Fibroblast of lung (primary cell): ENCODE results near the gene PAPPA. TPM values are rescaled to one million over a fixed set of nuclear protein-coding genes. Genes with fewer than 3 reads are reported as not detected.

Experiments
- DNase-seq, 2 donors: peaks; one replicate each; pipeline versions ENCODE4 v3.0.0 to v3.0.0-alpha.2; 2010; ENCODE audit warnings: low read depth in 2 of 2
- H2AFZ ChIP-seq: 2 replicates; pipeline ENCODE4 v1.5.1; 2012; ENCODE audit warnings: low read length, control low read depth, inconsistent platforms
- H3K27ac ChIP-seq: 2 replicates; pipeline ENCODE4 v1.5.1; 2011; ENCODE audit warnings: low read length, control low read depth; ENCODE audit not compliant: insufficient read depth
- H3K27me3 ChIP-seq: 2 replicates; pipeline ENCODE4 v1.5.1; 2011; ENCODE audit warnings: mild to moderate bottlenecking, low read length; ENCODE audit not compliant: control insufficient read depth, insufficient read depth
- H3K36me3 ChIP-seq: 2 replicates; pipeline ENCODE4 v1.5.1; 2011; ENCODE audit warnings: low read length; ENCODE audit not compliant: control insufficient read depth, insufficient read depth
- H3K4me1 ChIP-seq: 2 replicates; pipeline ENCODE4 v1.5.1; 2011; ENCODE audit warnings: low read length; ENCODE audit not compliant: control insufficient read depth, insufficient read depth; ENCODE audit errors: extremely low read depth
- H3K4me2 ChIP-seq: 2 replicates; pipeline ENCODE4 v1.5.1; 2011; ENCODE audit warnings: low read length, control low read depth; ENCODE audit not compliant: insufficient read depth; ENCODE audit errors: extremely low read depth
- H3K4me3 ChIP-seq, 4 experiments: fragments of 200-600 bp in 1 of 4; sonication (generic) in 1 of 4; replicated peaks in 1 of 4; 2 replicates each; pipeline ENCODE4 v1.5.1; 2011 to 2016; ENCODE audit warnings: low read length in 4 of 4, low read depth in 3 of 4, mild to moderate bottlenecking in 3 of 4, control low read depth in 2 of 4, inconsistent platforms in 1 of 4, mixed read lengths in 1 of 4; ENCODE audit not compliant: insufficient read depth in 1 of 4; ENCODE audit errors: control extremely low read depth in 1 of 4
- H3K79me2 ChIP-seq: 2 replicates; pipeline ENCODE4 v1.5.1; 2012; ENCODE audit warnings: mild to moderate bottlenecking, low read length, inconsistent platforms; ENCODE audit not compliant: control insufficient read depth, insufficient read depth
- H3K9ac ChIP-seq: 2 replicates; pipeline ENCODE4 v1.5.1; 2011; ENCODE audit warnings: mild to moderate bottlenecking, low read length, control low read depth; ENCODE audit not compliant: insufficient read depth
- H3K9me3 ChIP-seq: 2 replicates; pipeline ENCODE4 v1.5.1; 2012; ENCODE audit warnings: low read depth, low read length; ENCODE audit not compliant: control insufficient read depth, insufficient read depth
- H4K20me1 ChIP-seq: 2 replicates; pipeline ENCODE4 v1.5.1; 2011; ENCODE audit warnings: low read length; ENCODE audit not compliant: control insufficient read depth, insufficient read depth; ENCODE audit errors: extremely low read depth
- CTCF ChIP-seq, 2 donors: IDR thresholded peaks in 1 of 2; conservative IDR thresholded peaks in 1 of 2; 1 replicate in 1 of 2; 2 replicates in 1 of 2; pipeline ENCODE4 v1.5.1; 2011 to 2012; ENCODE audit warnings: low read length in 2 of 2, control low read depth in 1 of 2, inconsistent platforms in 1 of 2, low read depth in 1 of 2, mild to moderate bottlenecking in 1 of 2
- EZH2 ChIP-seq: IDR thresholded peaks from 2 replicates; pipeline ENCODE4 v1.5.1; 2012; ENCODE audit warnings: low read length, control low read depth, mild to moderate bottlenecking; ENCODE audit errors: missing control alignments
- polyA plus RNA-seq, 2 donors: library from polyadenylated mRNA; depleted of rRNA in 1 of 2; stranded (reverse) in 1 of 2; unstranded in 1 of 2; fragments of >200 nt; gene quantifications; 2 replicates each; pipeline ENCODE4 v1.2.1, GENCODE V29; 2011 to 2012; ENCODE audit warnings: missing spikeins in 1 of 2
- total RNA-seq: library from RNA; depleted of rRNA; stranded (reverse); fragments of >200 nt; gene quantifications from 2 replicates; pipeline ENCODE4 v1.2.1, GENCODE V29; 2014

Gene PAPPA
- total and polyA plus RNA-seq, 2 donors (not counting 1 experiment from before 2014, with no cell fraction given) = 8.8 to 45.7 TPM

- DNase-seq = peak in 1 of 2 donors; percentile 41
- no peaks in the 10 kb centered on the region for H4K20me1 ChIP-seq
Measured at GRCh38 chr9:116269250-116269649, 115.7 kb downstream of the PAPPA start.

GRCh38 chr9:116270546-116270945, 117.0 kb downstream of the PAPPA start:
- no peak for TF ChIP-seq EZH2
- TF ChIP-seq CTCF (conservative IDR thresholded peaks at IDR 0.05 in 1 of 2, IDR thresholded peaks at IDR 0.05 in 1 of 2; ENCODE audit: low read depth in 1 of 2, low read length in 2 of 2) = no peak
- no peaks in the 10 kb centered on the region for H3K4me1 ChIP-seq

More at GRCh38 chr9:116269250-116269649, 115.7 kb downstream of the PAPPA start:
- H2AFZ ChIP-seq = no peak overlapping the region
- H3K4me2 ChIP-seq = no peak overlapping the region
- no peak overlapping the region for H3K4me3 ChIP-seq
- TF ChIP-seq CTCF (conservative IDR thresholded peaks at IDR 0.05 in 1 of 2, IDR thresholded peaks at IDR 0.05 in 1 of 2; ENCODE audit: low read depth in 1 of 2, low read length in 2 of 2) (no peak), EZH2 (no peak)
- no peaks in the 10 kb centered on the region for H3K27me3 ChIP-seq
- no peaks in the 10 kb centered on the region for H3K4me1 ChIP-seq
- H3K79me2 ChIP-seq = no peaks in the 10 kb centered on the region
- no peak overlapping the region for H3K27ac ChIP-seq
- no peaks in the 10 kb centered on the region for H3K9me3 ChIP-seq
- H3K9ac ChIP-seq = no peak overlapping the region
- no peaks in the 10 kb centered on the region for H3K36me3 ChIP-seq

DNA sequence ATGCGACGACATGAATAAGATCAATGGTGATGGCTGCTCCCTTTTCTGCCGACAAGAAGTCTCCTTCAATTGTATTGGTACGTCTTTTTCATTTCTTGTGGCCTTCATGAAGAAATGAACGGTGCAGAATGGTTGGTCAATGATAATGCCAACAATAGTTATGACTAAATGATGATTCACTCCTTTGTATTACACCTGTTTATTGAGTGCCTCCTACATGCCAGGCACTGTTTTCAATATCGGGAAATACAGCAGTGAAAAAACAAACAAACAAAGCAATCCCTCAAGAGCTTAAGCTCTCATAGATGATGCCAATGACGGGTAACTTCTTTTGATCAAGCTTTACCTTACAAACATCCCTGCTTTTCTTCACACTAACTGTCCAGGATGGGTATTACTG, 117.7 kb downstream of the PAPPA start:
- Histone ChIP-seq H3K27me3 (no peaks in the 10 kb centered on the region), H3K4me3 (no peak overlapping the region), H3K9me3 (no peaks in the 10 kb centered on the region), H3K4me2 (no peak overlapping the region), H4K20me1 (no peaks in the 10 kb centered on the region), H3K36me3 (no peaks in the 10 kb centered on the region), H3K79me2 (no peaks in the 10 kb centered on the region), H3K27ac (no peak overlapping the region), H2AFZ (no peak overlapping the region), H3K9ac (no peak overlapping the region), H3K4me1 (no peaks in the 10 kb centered on the region)
- no peak for TF ChIP-seq EZH2
- no peak for TF ChIP-seq CTCF (conservative IDR thresholded peaks at IDR 0.05 in 1 of 2, IDR thresholded peaks at IDR 0.05 in 1 of 2; ENCODE audit: low read depth in 1 of 2, low read length in 2 of 2)
- no peak for DNase-seq

More at GRCh38 chr9:116270546-116270945, 117.0 kb downstream of the PAPPA start:
- Histone ChIP-seq H3K9me3 (no peaks in the 10 kb centered on the region), H3K27me3 (no peaks in the 10 kb centered on the region), H2AFZ (no peak overlapping the region), H3K79me2 (no peaks in the 10 kb centered on the region), H3K36me3 (no peaks in the 10 kb centered on the region), H3K27ac (no peak overlapping the region), H3K9ac (no peak overlapping the region), H4K20me1 (no peaks in the 10 kb centered on the region), H3K4me3 (no peak overlapping the region), H3K4me2 (no peak overlapping the region)
- peak in 1 of 2 donors; percentile 10 for DNase-seq
